Mesendoderm (in vitro differentiated cells): Measurements from ENCODE around the gene CEP55.

Experiments
- DNase-seq: peaks from one replicate; pipeline ENCODE4 v3.0.0; 2013
- H2AK5ac ChIP-seq: 2 replicates; pipeline ENCODE4 v1.6.1; 2013; ENCODE audit warnings: low read length, inconsistent platforms
- H2BK120ac ChIP-seq: 2 replicates; pipeline ENCODE4 v1.6.1; 2013; ENCODE audit warnings: low read depth, mild to moderate bottlenecking, low read length, moderate library complexity, mixed read lengths
- H2BK15ac ChIP-seq: replicated peaks from 2 replicates; pipeline ENCODE4 v1.6.1; 2013; ENCODE audit warnings: low read depth, mild to moderate bottlenecking, moderate library complexity
- H2BK5ac ChIP-seq: 2 replicates; pipeline ENCODE4 v1.6.1; 2013; ENCODE audit warnings: low read length, inconsistent platforms
- H3K18ac ChIP-seq: 2 replicates; pipeline ENCODE4 v1.6.1; 2013; ENCODE audit warnings: mild to moderate bottlenecking, low read length, mixed read lengths
- H3K23ac ChIP-seq: one replicate; pipeline ENCODE4 v1.6.1; 2013; ENCODE audit warnings: low read length
- H3K27ac ChIP-seq: 2 replicates; pipeline ENCODE4 v1.5.1; 2013; ENCODE audit warnings: low read depth, mild to moderate bottlenecking, inconsistent platforms, low read length, moderate library complexity
- H3K27me3 ChIP-seq: 2 replicates; pipeline ENCODE4 v1.6.1; 2013; ENCODE audit warnings: low read length, control low read depth, mild to moderate bottlenecking, inconsistent platforms; ENCODE audit not compliant: insufficient read depth, poor library complexity
- H3K36me3 ChIP-seq: 2 replicates; pipeline ENCODE4 v1.6.1; 2013; ENCODE audit warnings: low read length, inconsistent platforms; ENCODE audit not compliant: control insufficient read depth, insufficient read depth
- H3K4ac ChIP-seq: one replicate; pipeline ENCODE4 v1.6.1; 2013; ENCODE audit warnings: low read depth, mild to moderate bottlenecking, low read length, moderate library complexity
- H3K4me1 ChIP-seq: 2 replicates; pipeline ENCODE4 v1.6.1; 2013; ENCODE audit warnings: low read depth, low read length, inconsistent platforms; ENCODE audit not compliant: control insufficient read depth
- H3K4me2 ChIP-seq: 2 replicates; pipeline ENCODE4 v1.6.1; 2013; ENCODE audit warnings: low read length
- H3K4me3 ChIP-seq: 2 replicates; pipeline ENCODE4 v1.5.1; 2013; ENCODE audit warnings: mild to moderate bottlenecking, low read length
- H3K56ac ChIP-seq: one replicate; pipeline ENCODE4 v1.6.1; 2013; ENCODE audit warnings: low read length
- H3K79me1 ChIP-seq: 2 replicates; pipeline ENCODE4 v1.6.1; 2013; ENCODE audit warnings: low read length, inconsistent platforms
- H3K79me2 ChIP-seq: 2 replicates; pipeline ENCODE4 v1.6.1; 2013; ENCODE audit warnings: mild to moderate bottlenecking, low read length; ENCODE audit not compliant: control insufficient read depth, insufficient read depth
- H3K9ac ChIP-seq: 2 replicates; pipeline ENCODE4 v1.6.1; 2013; ENCODE audit warnings: low read length, inconsistent platforms
- H4K5ac ChIP-seq: one replicate; pipeline ENCODE4 v1.6.1; 2013; ENCODE audit warnings: low read length
- H4K8ac ChIP-seq: one replicate; pipeline ENCODE4 v1.6.1; 2013; ENCODE audit warnings: low read depth, mild to moderate bottlenecking, control low read depth, low read length, moderate library complexity
- WGBS: extraction: QIAGEN DNeasy Blood & Tissue Kit; methylation state at CpG from one replicate; pipeline ENCODE4 v1.1.7; 2013; ENCODE audit warnings: low lambda C conversion rate, missing lambda C conversion rate; ENCODE audit not compliant: insufficient coverage; ENCODE audit errors: extremely low coverage; 5-methylcytosine and 5-hydroxymethylcytosine counted together

The CEP55 gene

GRCh38 chr10:93568105-93568390 lies 71.6 kb downstream of the CEP55 start:
- Histone ChIP-seq H2AK5ac (no peak overlapping the region), H3K36me3 (no peaks in the 10 kb centered on the region), H3K56ac (peak overlapping the region; percentile 15), H3K4ac (no peak overlapping the region), H4K8ac (no peak overlapping the region), H4K5ac (no peak overlapping the region), H3K9ac (no peak overlapping the region), H2BK15ac (no peak overlapping the region), H3K27ac (no peak overlapping the region), H3K27me3 (peaks cover 29% of the 10 kb centered on the region), H3K79me2 (no peaks in the 10 kb centered on the region), H3K18ac (no peak overlapping the region), H3K23ac (no peak overlapping the region), H3K4me1 (peaks cover 5% of the 10 kb centered on the region), H3K79me1 (no peaks in the 10 kb centered on the region), H2BK5ac (no peak overlapping the region), H3K4me2 (no peak overlapping the region), H2BK120ac (no peak overlapping the region), H3K4me3 (no peak overlapping the region)
- WGBS, result no CpG with 5 or more reads among the region's 21 CpGs
- no peak for DNase-seq

- Histone ChIP-seq H3K79me1 (no peaks in the 10 kb centered on the region), H3K79me2 (no peaks in the 10 kb centered on the region), H2BK5ac (no peak overlapping the region), H3K27ac (no peak overlapping the region), H2AK5ac (no peak overlapping the region), H3K9ac (no peak overlapping the region), H3K18ac (no peak overlapping the region), H4K8ac (no peak overlapping the region), H4K5ac (no peak overlapping the region), H3K36me3 (no peaks in the 10 kb centered on the region), H3K4me2 (no peak overlapping the region), H3K4me3 (no peak overlapping the region), H3K4ac (no peak overlapping the region), H3K56ac (no peak overlapping the region), H2BK120ac (no peak overlapping the region), H3K4me1 (peaks cover 10% of the 10 kb centered on the region), H2BK15ac (no peak overlapping the region), H3K23ac (no peak overlapping the region), H3K27me3 (peaks cover 29% of the 10 kb centered on the region)
- DNase-seq, result peak; percentile 54
- WGBS, result no CpG with 5 or more reads among the region's 3 CpGs
Observed at GRCh38 chr10:93570383-93570782, 74.0 kb downstream of the CEP55 start.

- Histone ChIP-seq H3K4ac (no peak overlapping the region), H2BK5ac (no peak overlapping the region), H3K56ac (no peak overlapping the region), H3K36me3 (no peaks in the 10 kb centered on the region), H2AK5ac (no peak overlapping the region), H2BK15ac (no peak overlapping the region), H3K23ac (no peak overlapping the region), H3K9ac (no peak overlapping the region), H3K27me3 (peaks cover 15% of the 10 kb centered on the region), H2BK120ac (no peak overlapping the region), H3K27ac (no peak overlapping the region), H3K4me2 (no peak overlapping the region), H3K79me1 (no peaks in the 10 kb centered on the region), H3K4me1 (peaks cover 10% of the 10 kb centered on the region), H3K4me3 (no peak overlapping the region), H3K79me2 (no peaks in the 10 kb centered on the region), H3K18ac (no peak overlapping the region), H4K8ac (no peak overlapping the region), H4K5ac (no peak overlapping the region)
- DNase-seq, result no peak
- WGBS, result no CpG with 5 or more reads among the region's 2 CpGs
Observed at GRCh38 chr10:93572606-93573005, 76.2 kb downstream of the CEP55 start.

- Histone ChIP-seq H3K18ac (no peak overlapping the region), H3K27me3 (peaks cover 8% of the 10 kb centered on the region), H3K56ac (no peak overlapping the region), H4K8ac (no peak overlapping the region), H4K5ac (no peak overlapping the region), H3K4me2 (no peak overlapping the region), H3K4ac (no peak overlapping the region), H2BK5ac (no peak overlapping the region), H3K79me2 (no peaks in the 10 kb centered on the region), H3K79me1 (no peaks in the 10 kb centered on the region), H3K23ac (no peak overlapping the region), H3K27ac (no peak overlapping the region), H3K4me3 (no peak overlapping the region), H3K4me1 (peaks cover 10% of the 10 kb centered on the region), H3K9ac (no peak overlapping the region), H2BK15ac (no peak overlapping the region), H2BK120ac (no peak overlapping the region), H3K36me3 (no peaks in the 10 kb centered on the region), H2AK5ac (no peak overlapping the region)
- no peak for DNase-seq
- WGBS, result no CpG with 5 or more reads among the region's 10 CpGs
Observed at GRCh38 chr10:93573051-93573909, 76.9 kb downstream of the CEP55 start.

GRCh38 chr10:93573924-93574323 lies 77.5 kb downstream of the CEP55 start:
- Histone ChIP-seq H2AK5ac (no peak overlapping the region), H4K5ac (no peak overlapping the region), H4K8ac (no peak overlapping the region), H3K27ac (no peak overlapping the region), H3K4me3 (no peak overlapping the region), H3K9ac (no peak overlapping the region), H3K4me2 (no peak overlapping the region), H3K79me2 (no peaks in the 10 kb centered on the region), H3K18ac (no peak overlapping the region), H3K23ac (no peak overlapping the region), H3K79me1 (no peaks in the 10 kb centered on the region), H3K4me1 (peaks cover 10% of the 10 kb centered on the region), H2BK15ac (no peak overlapping the region), H2BK120ac (no peak overlapping the region), H3K4ac (no peak overlapping the region), H3K36me3 (no peaks in the 10 kb centered on the region), H2BK5ac (no peak overlapping the region), H3K56ac (no peak overlapping the region), H3K27me3 (peaks cover 3% of the 10 kb centered on the region)
- DNase-seq, result no peak
- no CpG with 5 or more reads among the region's 3 CpGs for WGBS

GRCh38 chr10:93576888-93577287 lies 80.5 kb downstream of the CEP55 start:
- no peak overlapping the region for H2BK15ac ChIP-seq
- H3K4me2 ChIP-seq, result no peak overlapping the region
- no peak overlapping the region for H4K5ac ChIP-seq
- no CpG with 5 or more reads among the region's 3 CpGs for WGBS
- no peak overlapping the region for H3K18ac ChIP-seq
- H3K79me2 ChIP-seq, result no peaks in the 10 kb centered on the region
- H3K4me1 ChIP-seq, result peaks cover 10% of the 10 kb centered on the region
- no peak overlapping the region for H2BK120ac ChIP-seq
- no peak overlapping the region for H3K56ac ChIP-seq
- no peak overlapping the region for H2AK5ac ChIP-seq
- H3K27ac ChIP-seq, result no peak overlapping the region
- H3K4me3 ChIP-seq, result no peak overlapping the region
- no peak overlapping the region for H3K4ac ChIP-seq
- H2BK5ac ChIP-seq, result no peak overlapping the region
- no peak overlapping the region for H4K8ac ChIP-seq
- H3K79me1 ChIP-seq, result no peaks in the 10 kb centered on the region
- H3K23ac ChIP-seq, result no peak overlapping the region
- no peak for DNase-seq
- H3K36me3 ChIP-seq, result no peaks in the 10 kb centered on the region
- H3K27me3 ChIP-seq, result no peaks in the 10 kb centered on the region
- H3K9ac ChIP-seq, result no peak overlapping the region
